MM.1S (cell line): ENCODE results near the gene LAMA3.

Source experiments
- DNase-seq: peaks from one replicate; pipeline ENCODE4 v3.0.0-alpha.2; 2015
- H2AFZ ChIP-seq: fragments of 300-600 bp; sonication (generic); 2 replicates; pipeline ENCODE4 v1.6.0; 2016; ENCODE audit warnings: antibody characterized with exemption, low read length
- H3F3A ChIP-seq: fragments of 300-600 bp; sonication (generic); 2 replicates; pipeline ENCODE4 v1.6.1; 2016; ENCODE audit warnings: mild to moderate bottlenecking, antibody characterized with exemption, low read length, moderate library complexity, mixed read lengths; ENCODE audit not compliant: insufficient read depth
- H3K27ac ChIP-seq: fragments of 300-600 bp; sonication (generic); 2 replicates; pipeline ENCODE4 v1.5.1; 2016; ENCODE audit warnings: mild to moderate bottlenecking, low read length
- H3K27me3 ChIP-seq: fragments of 300-600 bp; sonication (generic); replicated peaks from 2 replicates; pipeline ENCODE4 v1.6.0; 2016; ENCODE audit warnings: low read length; ENCODE audit not compliant: insufficient read depth
- H3K36me3 ChIP-seq: fragments of 300-600 bp; sonication (generic); replicated peaks from 2 replicates; pipeline ENCODE4 v1.6.1; 2016; ENCODE audit warnings: mild to moderate bottlenecking, low read length, mixed read lengths; ENCODE audit not compliant: insufficient read depth
- H3K4me1 ChIP-seq: fragments of 300-600 bp; sonication (generic); 2 replicates; pipeline ENCODE4 v1.6.1; 2016; ENCODE audit warnings: low read length, mixed read lengths
- H3K4me2 ChIP-seq: fragments of 300-600 bp; sonication (generic); 2 replicates; pipeline ENCODE4 v1.6.0; 2016; ENCODE audit warnings: low read depth, low read length
- H3K4me3 ChIP-seq: fragments of 300-600 bp; sonication (generic); 2 replicates; pipeline ENCODE4 v1.5.1; 2016; ENCODE audit warnings: low read length, mixed read lengths
- H3K79me2 ChIP-seq: fragments of 300-600 bp; sonication (generic); 2 replicates; pipeline ENCODE4 v1.6.1; 2016; ENCODE audit warnings: mixed run types, low read length, mixed read lengths
- H3K9ac ChIP-seq: fragments of 300-600 bp; sonication (generic); 2 replicates; pipeline ENCODE4 v1.6.1; 2016; ENCODE audit warnings: low read length, mixed read lengths
- H3K9me2 ChIP-seq: fragments of 300-600 bp; sonication (generic); replicated peaks from 2 replicates; pipeline ENCODE4 v1.6.1; 2016; ENCODE audit warnings: mild to moderate bottlenecking, low read length, mixed read lengths; ENCODE audit not compliant: insufficient read depth
- H3K9me3 ChIP-seq: fragments of 300-600 bp; sonication (generic); replicated peaks from 2 replicates; pipeline ENCODE4 v1.6.1; 2016; ENCODE audit warnings: mild to moderate bottlenecking, low read length, mixed read lengths; ENCODE audit not compliant: insufficient read depth
- H4K20me1 ChIP-seq: fragments of 300-600 bp; sonication (generic); 2 replicates; pipeline ENCODE4 v1.6.1; 2016; ENCODE audit warnings: mild to moderate bottlenecking, low read length, moderate library complexity, mixed read lengths; ENCODE audit not compliant: insufficient read depth
- EZH2 ChIP-seq: fragments of 300-600 bp; sonication (generic); optimal IDR thresholded peaks from 2 replicates; pipeline ENCODE3; 2017; ENCODE audit warnings: low read depth, mild to moderate bottlenecking, antibody characterized with exemption, low read length, mixed read lengths
- EZH2phosphoT487 ChIP-seq: fragments of 300-600 bp; sonication (generic); IDR thresholded peaks from 2 replicates; pipeline ENCODE4 v1.6.1; 2018; ENCODE audit warnings: antibody characterized with exemption, low read length
- TF ChIP-seq, protein P1 (sequence below): fragments of 300-600 bp; sonication (generic); IDR thresholded peaks from 2 replicates; pipeline ENCODE4 v1.5.1; 2016; ENCODE audit warnings: antibody characterized with exemption, low read length, mixed read lengths

The LAMA3 gene

GRCh38 chr18:23927821-23928746 lies 238.8 kb downstream of the LAMA3 start:
- Histone ChIP-seq H3K4me3 (no peak overlapping the region), H3K36me3 (no peaks in the 10 kb centered on the region), H2AFZ (no peak overlapping the region), H3K27ac (no peak overlapping the region), H3F3A (no peaks in the 10 kb centered on the region), H3K9ac (no peak overlapping the region), H3K9me2 (no peaks in the 10 kb centered on the region), H3K27me3 (no peaks in the 10 kb centered on the region), H4K20me1 (no peaks in the 10 kb centered on the region), H3K79me2 (no peaks in the 10 kb centered on the region), H3K4me1 (no peaks in the 10 kb centered on the region), H3K9me3 (no peaks in the 10 kb centered on the region), H3K4me2 (no peak overlapping the region)
- DNase-seq: no peak
- TF ChIP-seq, protein P1, sequence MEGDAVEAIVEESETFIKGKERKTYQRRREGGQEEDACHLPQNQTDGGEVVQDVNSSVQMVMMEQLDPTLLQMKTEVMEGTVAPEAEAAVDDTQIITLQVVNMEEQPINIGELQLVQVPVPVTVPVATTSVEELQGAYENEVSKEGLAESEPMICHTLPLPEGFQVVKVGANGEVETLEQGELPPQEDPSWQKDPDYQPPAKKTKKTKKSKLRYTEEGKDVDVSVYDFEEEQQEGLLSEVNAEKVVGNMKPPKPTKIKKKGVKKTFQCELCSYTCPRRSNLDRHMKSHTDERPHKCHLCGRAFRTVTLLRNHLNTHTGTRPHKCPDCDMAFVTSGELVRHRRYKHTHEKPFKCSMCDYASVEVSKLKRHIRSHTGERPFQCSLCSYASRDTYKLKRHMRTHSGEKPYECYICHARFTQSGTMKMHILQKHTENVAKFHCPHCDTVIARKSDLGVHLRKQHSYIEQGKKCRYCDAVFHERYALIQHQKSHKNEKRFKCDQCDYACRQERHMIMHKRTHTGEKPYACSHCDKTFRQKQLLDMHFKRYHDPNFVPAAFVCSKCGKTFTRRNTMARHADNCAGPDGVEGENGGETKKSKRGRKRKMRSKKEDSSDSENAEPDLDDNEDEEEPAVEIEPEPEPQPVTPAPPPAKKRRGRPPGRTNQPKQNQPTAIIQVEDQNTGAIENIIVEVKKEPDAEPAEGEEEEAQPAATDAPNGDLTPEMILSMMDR: no peak
- TF ChIP-seq EZH2: no peak
- no peak for TF ChIP-seq EZH2phosphoT487

- H3K9me2 ChIP-seq: no peaks in the 10 kb centered on the region
- no peaks in the 10 kb centered on the region for H3F3A ChIP-seq
- no peaks in the 10 kb centered on the region for H3K36me3 ChIP-seq
- no peaks in the 10 kb centered on the region for H4K20me1 ChIP-seq
- no peaks in the 10 kb centered on the region for H3K27me3 ChIP-seq
- H3K4me3 ChIP-seq: no peak overlapping the region
- TF ChIP-seq, protein P1: no peak
- no peak for TF ChIP-seq EZH2
- no peak for TF ChIP-seq EZH2phosphoT487
- no peak overlapping the region for H3K9ac ChIP-seq
- H3K4me2 ChIP-seq: no peak overlapping the region
- no peak overlapping the region for H3K27ac ChIP-seq
- H3K79me2 ChIP-seq: no peaks in the 10 kb centered on the region
- no peak overlapping the region for H2AFZ ChIP-seq
- H3K4me1 ChIP-seq: no peaks in the 10 kb centered on the region
- no peaks in the 10 kb centered on the region for H3K9me3 ChIP-seq
- DNase-seq: no peak
Measured at GRCh38 chr18:23929362-23929930, 240.2 kb downstream of the LAMA3 start.

DNA sequence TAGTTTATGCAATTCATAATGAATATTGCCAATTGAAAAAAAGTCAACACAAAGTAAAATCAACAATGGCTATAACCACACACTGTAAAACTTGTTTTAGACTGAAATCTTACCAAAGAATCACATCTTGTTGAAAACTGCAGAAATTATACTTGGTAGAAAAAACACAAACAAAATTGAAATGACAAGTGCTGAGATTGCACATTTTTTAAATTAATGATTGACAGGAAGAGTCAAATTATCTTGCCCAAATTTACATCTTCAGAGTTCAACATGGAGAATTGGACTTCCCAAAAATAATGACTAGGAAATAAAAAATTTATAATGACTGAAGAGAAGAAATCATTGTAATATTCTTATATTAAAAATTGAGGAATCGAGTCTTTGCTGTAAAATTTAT lies 240.7 kb downstream of the LAMA3 start:
- no peaks in the 10 kb centered on the region for H4K20me1 ChIP-seq
- no peak overlapping the region for H3K4me2 ChIP-seq
- no peaks in the 10 kb centered on the region for H3K4me1 ChIP-seq
- no peaks in the 10 kb centered on the region for H3F3A ChIP-seq
- TF ChIP-seq, protein P1: no peak
- TF ChIP-seq EZH2phosphoT487 (no peak), EZH2 (no peak)
- H3K9me2 ChIP-seq: no peaks in the 10 kb centered on the region
- H3K79me2 ChIP-seq: no peaks in the 10 kb centered on the region
- no peak for DNase-seq
- H3K9ac ChIP-seq: no peak overlapping the region
- H3K27ac ChIP-seq: no peak overlapping the region
- H3K9me3 ChIP-seq: no peaks in the 10 kb centered on the region
- H3K27me3 ChIP-seq: no peaks in the 10 kb centered on the region
- no peak overlapping the region for H2AFZ ChIP-seq
- H3K4me3 ChIP-seq: no peak overlapping the region
- no peaks in the 10 kb centered on the region for H3K36me3 ChIP-seq
